Transverse colon (tissue), 4 donors: ENCODE results near the gene LMTK2. TPM values are rescaled to one million over a fixed set of nuclear protein-coding genes. Genes with fewer than 3 reads are reported as not detected.

Experiments
- DNase-seq: peaks from one replicate; pipeline ENCODE4 v3.0.0-alpha.2; 2019
- H3K27ac ChIP-seq, 4 donors: fragments of 200-600 bp; sonication (generic); 2 replicates each; pipeline ENCODE4 v1.5.1; 2016 to 2018; ENCODE audit warnings: inconsistent platforms in 4 of 4
- H3K27me3 ChIP-seq: fragments of 200-600 bp; sonication (generic); 2 replicates; pipeline ENCODE4 v1.5.1; 2017; ENCODE audit warnings: inconsistent platforms
- H3K36me3 ChIP-seq, 4 donors: fragments of 200-600 bp; sonication (generic); 2 replicates each; pipeline ENCODE4 v1.5.1; 2017 to 2019; ENCODE audit warnings: inconsistent platforms in 4 of 4
- H3K4me1 ChIP-seq, 4 donors: fragments of 200-600 bp; sonication (generic); 2 replicates each; pipeline ENCODE4 v1.5.1; 2017 to 2020; ENCODE audit warnings: inconsistent platforms in 4 of 4
- H3K4me3 ChIP-seq, 4 donors: fragments of 200-600 bp; sonication (generic); 1 replicate in 1 of 4; 2 replicates in 3 of 4; pipeline versions ENCODE4 v1.5.1 to v1.6.1; 2017 to 2019; ENCODE audit warnings: inconsistent platforms in 4 of 4
- H3K9me3 ChIP-seq, 2 donors: fragments of 200-600 bp; sonication (generic); 2 replicates each; pipeline ENCODE4 v1.5.1; 2017 to 2019; ENCODE audit warnings: inconsistent platforms in 2 of 2
- CTCF ChIP-seq, 5 experiments: fragments of 200-600 bp in 3 of 5; fragments of 450-650 bp in 2 of 5; sonication (generic) in 3 of 5; IDR thresholded peaks; 1 replicate in 2 of 5; 2 replicates in 3 of 5; pipeline ENCODE4 v1.5.1; 2016 to 2017; ENCODE audit warnings: antibody characterized with exemption in 5 of 5, inconsistent platforms in 3 of 5, mild to moderate bottlenecking in 2 of 5, moderate library complexity in 1 of 5
- EP300 ChIP-seq: sonication (generic); formaldehyde crosslinking; IDR thresholded peaks from one replicate; pipeline ENCODE4 v1.6.1; 2017; ENCODE audit warnings: antibody characterized with exemption, low read depth
- POLR2A ChIP-seq: fragments of 450-650 bp; IDR thresholded peaks from one replicate; pipeline ENCODE4 v1.6.1; 2016; ENCODE audit warnings: antibody characterized with exemption, mild to moderate bottlenecking, moderate library complexity
- POLR2AphosphoS5 ChIP-seq, 3 donors: sonication (generic); formaldehyde crosslinking; IDR thresholded peaks; one replicate each; pipeline ENCODE4 v1.6.1; 2016; ENCODE audit warnings: antibody characterized with exemption in 3 of 3
- WGBS, 2 donors: methylation state at CpG; one replicate each; pipeline ENCODE4 v1.1.5; 2018; ENCODE audit warnings: low coverage in 1 of 2; 5-methylcytosine and 5-hydroxymethylcytosine counted together
- in situ Hi-C, 4 donors: fragments of 200-750 bp; cut with MboI; loops; one replicate each; pipeline versions ENCODE4 v1.15.0 to v1.15.1; 2017; ENCODE audit warnings: low sequenced_read_pairs in 3 of 4, low pct_ligation_motif_present in 1 of 4, low pct_unique_long_range_greater_than_20kb in 1 of 4
- intact Hi-C: fragments of 100-400 bp; cut with DNase I; formaldehyde crosslinking; loops from one replicate; pipeline ENCODE4 v1.15.1; 2023; ENCODE audit warnings: low total_unique reads
- total RNA-seq, 4 donors: library from RNA; depleted of rRNA; stranded (reverse); fragments of >200 nt; gene quantifications; one replicate each; pipeline ENCODE4 v1.1.0, GENCODE V29; 2016

Gene LMTK2
- total RNA-seq, 4 donors from 2014 or later = 51.6 to 106 (median 62.2) TPM

GRCh38 chr7:98196706-98197605, 90.3 kb downstream of the LMTK2 start:
- DNase-seq = no peak
- no peaks in the 10 kb centered on the region for H3K27me3 ChIP-seq
- 94 to 95% methylated on average over 11 to 16 of the region's 16 CpGs for WGBS, 2 donors
- H3K36me3 ChIP-seq = peaks cover 0 to 32% (median 16%) of the 10 kb centered on the region in 4 donors
- intact Hi-C loops = no loop called here
- H3K9me3 ChIP-seq = peaks cover 0 to 4% of the 10 kb centered on the region in 2 donors
- in situ Hi-C loops = no loop called here
- H3K4me1 ChIP-seq = peaks cover 0 to under 1% (median 0%) of the 10 kb centered on the region in 4 donors
- no peak overlapping the region for H3K4me3 ChIP-seq
- no peak for TF ChIP-seq EP300
- no peak for TF ChIP-seq POLR2A
- TF ChIP-seq CTCF (IDR thresholded peaks at IDR 0.05) = no peak
- TF ChIP-seq POLR2AphosphoS5 (IDR thresholded peaks at IDR 0.05) = no peak
- no peak overlapping the region for H3K27ac ChIP-seq

GRCh38 chr7:98199131-98199530, 92.5 kb downstream of the LMTK2 start:
- in situ Hi-C loops (no loop called here), intact Hi-C loops (no loop called here)
- H3K4me1 ChIP-seq = peaks cover 0 to 9% (median 0%) of the 10 kb centered on the region in 4 donors
- H3K36me3 ChIP-seq = peaks cover 0 to 25% (median 11%) of the 10 kb centered on the region in 4 donors
- TF ChIP-seq EP300 (no peak), POLR2AphosphoS5 (IDR thresholded peaks at IDR 0.05) (no peak), POLR2A (no peak), CTCF (IDR thresholded peaks at IDR 0.05) (no peak)
- no peak overlapping the region for H3K4me3 ChIP-seq
- H3K27ac ChIP-seq = no peak overlapping the region
- no peaks in the 10 kb centered on the region for H3K27me3 ChIP-seq
- no peak for DNase-seq
- 76 to 90% methylated on average over 3 to 5 of the region's 5 CpGs for WGBS, 2 donors
- peaks cover 0 to 4% of the 10 kb centered on the region in 2 donors for H3K9me3 ChIP-seq

GRCh38 chr7:98200364-98200763, 93.7 kb downstream of the LMTK2 start:
- no peaks in the 10 kb centered on the region for H3K27me3 ChIP-seq
- intact Hi-C loops = no loop called here
- 17 to 75% methylated on average over 1 to 6 of the region's 6 CpGs for WGBS, 2 donors
- peak overlapping the region in 1 of 4 donors; percentile 13 for H3K27ac ChIP-seq
- H3K36me3 ChIP-seq = peaks cover 0 to 29% (median 9%) of the 10 kb centered on the region in 4 donors
- peaks cover 0 to 9% (median 0%) of the 10 kb centered on the region in 4 donors for H3K4me1 ChIP-seq
- no peak for TF ChIP-seq POLR2A
- TF ChIP-seq POLR2AphosphoS5 (IDR thresholded peaks at IDR 0.05) = no peak
- no peak for TF ChIP-seq EP300
- TF ChIP-seq CTCF (IDR thresholded peaks at IDR 0.05) = no peak
- no peak for DNase-seq
- H3K9me3 ChIP-seq = peaks cover 0 to 4% of the 10 kb centered on the region in 2 donors
- no peak overlapping the region for H3K4me3 ChIP-seq
- in situ Hi-C loops = no loop called here

GRCh38 chr7:98202367-98203195, 95.9 kb downstream of the LMTK2 start:
- in situ Hi-C loops (no loop called here), intact Hi-C loops (no loop called here)
- peaks cover 0 to 4% of the 10 kb centered on the region in 2 donors for H3K9me3 ChIP-seq
- peaks cover 0 to 9% (median 0%) of the 10 kb centered on the region in 4 donors for H3K4me1 ChIP-seq
- H3K27me3 ChIP-seq = no peaks in the 10 kb centered on the region
- peak overlapping the region in 3 of 4 donors; percentile 19 to 62 (median 54) for H3K27ac ChIP-seq
- 70 to 81% methylated on average over 14 to 15 of the region's 15 CpGs for WGBS, 2 donors
- no peak overlapping the region for H3K4me3 ChIP-seq
- TF ChIP-seq POLR2A = no peak
- TF ChIP-seq CTCF (IDR thresholded peaks at IDR 0.05) = no peak
- no peak for TF ChIP-seq EP300
- TF ChIP-seq POLR2AphosphoS5 (IDR thresholded peaks at IDR 0.05) = no peak
- peaks cover 0 to 28% (median 13%) of the 10 kb centered on the region in 4 donors for H3K36me3 ChIP-seq
- peak; percentile 74 for DNase-seq
